SK-N-SH (cell line): ENCODE data around the gene BIRC5. TPM values are rescaled to one million over a fixed set of nuclear protein-coding genes. Genes with fewer than 3 reads are reported as not detected.

Source experiments
- CTCF ChIA-PET: fragments of 300-600, 350-600 bp; formaldehyde crosslinking; extraction: SDS; loops from one replicate; lab custom pipeline; 2021; lab: Yijun Ruan, JAX
- POLR2A ChIA-PET: fragments of 350-600 bp; sonication (Branson Sonifier 250); formaldehyde crosslinking; extraction: SDS; loops from one replicate; lab custom pipeline; 2020; ENCODE audit warnings: antibody characterized with exemption, inconsistent platforms; lab: Yijun Ruan, JAX
- DNase-seq: peaks from one replicate; pipeline ENCODE4 v3.0.0; 2012
- H2AFZ ChIP-seq: fragments of 200-600 bp; sonication (generic); 2 replicates; pipeline ENCODE4 v1.8.1; 2016; ENCODE audit warnings: antibody characterized with exemption, mild to moderate bottlenecking, low read depth
- H3F3A ChIP-seq: fragments of 200-600 bp; sonication (generic); replicated peaks from 2 replicates; pipeline ENCODE3; 2016; ENCODE audit warnings: antibody characterized with exemption, mild to moderate bottlenecking; ENCODE audit not compliant: insufficient read depth
- H3K27ac ChIP-seq, 2 experiments: fragments of 200-500 bp in 1 of 2; fragments of 200-600 bp in 1 of 2; sonication (Bioruptor generic) in 1 of 2; sonication (generic), shearing (Covaris generic) in 1 of 2; 2 replicates each; pipeline versions ENCODE4 v1.5.1 to v1.6.1; 2014 to 2016; ENCODE audit warnings: low read depth in 2 of 2, inconsistent platforms in 1 of 2, low read length in 1 of 2, mild to moderate bottlenecking in 1 of 2, mixed read lengths in 1 of 2
- H3K27me3 ChIP-seq: fragments of 200-600 bp; sonication (generic), shearing (Covaris generic); 2 replicates; pipeline ENCODE4 v1.6.1; 2016; ENCODE audit warnings: mixed run types; ENCODE audit not compliant: insufficient read depth
- H3K36me3 ChIP-seq, 2 experiments: fragments of 200-500 bp in 1 of 2; fragments of 200-600 bp in 1 of 2; sonication (Bioruptor generic) in 1 of 2; sonication (generic) in 1 of 2; replicated peaks in 1 of 2; 2 replicates each; pipeline versions ENCODE3 to v1.5.1; 2014 to 2016; ENCODE audit warnings: low read length in 1 of 2, mild to moderate bottlenecking in 1 of 2; ENCODE audit not compliant: insufficient read depth in 2 of 2, control insufficient read depth in 1 of 2
- H3K4me1 ChIP-seq, 2 experiments: fragments of 200-500 bp in 1 of 2; fragments of 200-600 bp in 1 of 2; sonication (Bioruptor generic) in 1 of 2; sonication (generic), shearing (Covaris generic) in 1 of 2; 2 replicates each; pipeline versions ENCODE4 v1.5.1 to v1.6.1; 2014 to 2016; ENCODE audit warnings: low read depth in 1 of 2, low read length in 1 of 2, mixed run types in 1 of 2; ENCODE audit not compliant: insufficient read depth in 2 of 2, control insufficient read depth in 1 of 2
- H3K4me2 ChIP-seq: fragments of 200-600 bp; sonication (generic), shearing (Covaris generic); 2 replicates; pipeline ENCODE4 v1.6.1; 2017; ENCODE audit warnings: mixed run types
- H3K4me3 ChIP-seq, 2 experiments: fragments of 200-500 bp in 1 of 2; fragments of 200-600 bp in 1 of 2; sonication (Bioruptor generic) in 1 of 2; sonication (generic), shearing (Covaris generic) in 1 of 2; 2 replicates each; pipeline versions ENCODE4 v1.5.1 to v1.8.1; 2014 to 2016; ENCODE audit warnings: low read depth in 2 of 2, inconsistent platforms in 1 of 2, low read length in 1 of 2, mild to moderate bottlenecking in 1 of 2, mixed read lengths in 1 of 2, moderate library complexity in 1 of 2
- H3K79me2 ChIP-seq: fragments of 200-600 bp; sonication (generic); 2 replicates; pipeline ENCODE4 v1.8.1; 2017; ENCODE audit warnings: mild to moderate bottlenecking; ENCODE audit not compliant: insufficient read depth
- H3K9ac ChIP-seq: fragments of 200-600 bp; sonication (generic); 2 replicates; pipeline ENCODE4 v1.6.1; 2017; ENCODE audit warnings: mixed run types
- H3K9me2 ChIP-seq: fragments of 200-600 bp; sonication (generic); 2 replicates; pipeline ENCODE4 v1.6.1; 2017; ENCODE audit warnings: mixed run types
- H3K9me3 ChIP-seq: fragments of 200-600 bp; sonication (generic); 2 replicates; pipeline ENCODE4 v1.6.1; 2017; ENCODE audit warnings: mixed run types, mild to moderate bottlenecking, moderate library complexity
- H4K20me1 ChIP-seq: fragments of 200-600 bp; sonication (generic); 2 replicates; pipeline ENCODE4 v1.6.1; 2017; ENCODE audit warnings: mild to moderate bottlenecking, mixed run types; ENCODE audit not compliant: insufficient read depth
- CTCF ChIP-seq: fragments of 200-600 bp; sonication (generic); IDR thresholded peaks from 2 replicates; pipeline ENCODE4 v1.6.1; 2017; ENCODE audit warnings: antibody characterized with exemption, mild to moderate bottlenecking, moderate library complexity
- ELF1 ChIP-seq: IDR thresholded peaks from 2 replicates; pipeline ENCODE4 v1.4.0; 2012
- FOXM1 ChIP-seq: IDR thresholded peaks from 2 replicates; pipeline ENCODE4 v1.4.0; 2012; ENCODE audit warnings: low read depth, mild to moderate bottlenecking
- GATA2 ChIP-seq: sonication (generic); formaldehyde crosslinking; IDR thresholded peaks from 2 replicates; pipeline ENCODE4 v1.5.0; 2020; ENCODE audit warnings: mild to moderate bottlenecking, missing genetic modification reagents
- IRF3 ChIP-seq: fragments of 150-350 bp; IDR thresholded peaks from 2 replicates; pipeline ENCODE4 v1.6.1; 2016; ENCODE audit warnings: mild to moderate bottlenecking, low read depth, low read length
- NFIC ChIP-seq: IDR thresholded peaks from 2 replicates; pipeline ENCODE4 v1.4.0; 2012; ENCODE audit warnings: borderline replicate concordance
- RAD21 ChIP-seq: IDR thresholded peaks from 2 replicates; pipeline ENCODE4 v1.6.1; 2012; ENCODE audit warnings: mild to moderate bottlenecking, low read length
- RCOR1 ChIP-seq: fragments of 150-350 bp; IDR thresholded peaks from 2 replicates; pipeline ENCODE4 v1.6.1; 2017; ENCODE audit warnings: antibody characterized with exemption, low read length
- SIN3A ChIP-seq: IDR thresholded peaks from 2 replicates; pipeline ENCODE4 v1.6.1; 2012; ENCODE audit warnings: low read depth, mild to moderate bottlenecking, low read length, moderate library complexity, borderline replicate concordance
- USF1 ChIP-seq: IDR thresholded peaks from 2 replicates; pipeline ENCODE4 v1.4.0; 2012; ENCODE audit warnings: low read depth, borderline replicate concordance
- WGBS: methylation state at CpG from one replicate; pipeline ENCODE4 v1.1.6; 2017; ENCODE audit warnings: low lambda C conversion rate; 5-methylcytosine and 5-hydroxymethylcytosine counted together
- polyA plus RNA-seq, 3 experiments: library from polyadenylated mRNA; depleted of rRNA; stranded (reverse); fragments of >200 nt; gene quantifications; 2 replicates each; pipeline ENCODE4 v1.2.3, GENCODE V29; 2012

BIRC5 gene
- polyA plus RNA-seq, 1 of the 3 experiments (the other 2 are of a cell fraction): 31.4 TPM

DNA sequence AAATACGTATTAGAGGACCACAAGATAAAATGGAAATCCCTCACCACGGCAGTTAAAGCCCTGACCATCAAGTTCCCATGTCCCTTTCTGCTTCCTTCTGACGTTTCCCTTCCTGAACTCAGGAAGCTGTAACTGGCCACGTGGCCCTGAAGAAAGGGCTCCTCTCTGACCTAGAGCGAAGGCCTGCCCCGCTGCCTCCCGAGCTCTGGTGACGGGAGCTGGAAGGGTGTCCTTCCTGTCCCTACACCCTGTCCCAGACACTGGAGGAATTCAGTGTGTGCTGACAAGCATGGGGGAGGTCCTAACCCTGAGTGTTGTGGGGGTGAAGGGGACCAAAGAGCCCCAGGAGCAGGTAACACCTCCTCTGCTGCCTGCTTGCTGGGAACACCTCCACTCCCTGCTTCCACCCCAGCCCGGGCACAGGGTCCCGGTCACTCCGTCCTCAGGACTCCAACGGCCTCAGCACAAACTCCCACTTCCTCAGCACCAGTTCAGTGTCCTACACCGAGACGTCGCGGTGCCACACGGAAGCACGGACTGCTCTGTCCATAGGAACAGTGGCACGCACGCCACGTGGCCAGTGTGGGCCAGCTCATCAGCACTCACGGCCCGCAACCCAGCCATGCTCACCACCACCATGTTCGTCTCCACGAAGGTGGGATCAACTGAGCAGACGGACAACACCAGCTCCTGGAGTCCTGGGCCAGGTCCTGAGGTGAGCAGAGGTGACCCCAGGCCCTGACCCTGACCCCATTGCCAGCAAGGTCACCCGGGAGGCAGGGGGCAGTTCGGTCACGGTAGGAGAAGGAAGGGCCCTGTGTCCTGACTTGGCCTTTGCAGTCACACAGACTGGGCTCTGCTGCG is 34.2 kb downstream of the BIRC5 start (continued):
- TF ChIP-seq IRF3: no peak
- TF ChIP-seq RAD21: no peak
- TF ChIP-seq USF1: no peak
- no peak for TF ChIP-seq GATA2 (CRISPR knock-in tag)
- TF ChIP-seq RCOR1: no peak
- TF ChIP-seq FOXM1: no peak
- no peak for TF ChIP-seq SIN3A
- TF ChIP-seq ELF1: no peak
- no peak for TF ChIP-seq CTCF

GRCh38 chr17:78249074-78249817 is 35.2 kb downstream of the BIRC5 start:
- Histone ChIP-seq H3K27ac (no peak overlapping the region; a peak in 1 of 4 replicates), H3K79me2 (no peaks in the 10 kb centered on the region), H3K4me3 (no peak overlapping the region), H3K9me2 (no peaks in the 10 kb centered on the region), H3K4me1 (peaks cover 0 to 50% of the 10 kb centered on the region in 2 experiments; a peak in 1 of 4 replicates), H3K9me3 (0 out of 2 replicates have a peak, but pooled peaks cover 6% of the 10 kb centered on the region), H3K36me3 (no peaks in the 10 kb centered on the region), H3F3A (peaks cover 7% of the 10 kb centered on the region), H4K20me1 (no peaks in the 10 kb centered on the region), H3K4me2 (no peak overlapping the region), H2AFZ (no peak overlapping the region), H3K9ac (no peak overlapping the region), H3K27me3 (no peaks in the 10 kb centered on the region)
- CTCF ChIA-PET: interaction anchor here (0.7 to 8.9 kb wide), 30 partner anchors 8 to 459 kb away, joined by 3 to 196 read pairs (median 24); partner anchors contain the start of genes AFMID, BIRC5, SOCS3 and TK1
- POLR2A ChIA-PET: interaction anchor here (0.7 to 2.1 kb wide), 3 partner anchors 23 to 26 kb away, joined by 3 to 4 read pairs (median 3); no protein-coding TSS in a partner anchor
- no peak for TF ChIP-seq NFIC
- DNase-seq: no peak
- WGBS: 73% methylated on average over 14 of the region's 16 CpGs
